Measurements from ENCODE around the gene FXYD2.

FXYD2 gene

DNA sequence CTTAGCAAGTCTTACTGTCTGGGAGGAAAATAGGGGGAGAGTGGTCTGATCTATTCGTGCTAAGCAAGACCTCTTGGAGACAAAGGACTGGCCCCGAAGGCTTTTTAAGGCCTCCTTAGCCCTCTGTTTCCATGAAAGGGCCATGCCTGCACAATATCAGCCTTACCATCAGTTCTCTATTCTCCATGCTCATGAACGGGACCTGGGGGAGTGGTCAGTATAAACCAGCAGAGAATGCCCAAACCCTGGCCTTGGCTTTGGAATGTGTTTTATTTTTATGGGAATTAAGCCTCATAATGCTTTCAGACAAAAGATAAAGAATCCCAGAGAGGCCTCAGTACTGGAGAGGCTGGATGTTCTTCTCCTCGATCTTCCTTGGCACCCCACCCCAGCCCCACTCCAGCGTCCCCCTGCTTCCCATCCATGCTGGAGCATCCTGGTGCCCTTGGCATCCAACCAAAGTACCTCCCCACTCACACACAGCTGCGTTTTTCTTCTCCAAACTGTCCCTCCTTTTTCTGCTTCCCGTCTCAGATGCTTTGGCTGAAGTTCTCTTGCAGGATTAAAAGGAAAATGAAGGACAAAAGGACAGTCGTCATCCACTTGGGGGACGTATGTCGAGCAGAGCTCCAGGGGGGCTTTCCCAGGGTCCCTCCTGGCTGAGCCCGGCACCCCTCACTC, 33.3 kb upstream of the FXYD2 start:
- DNase-seq (ENCODE audit: low read depth in 2 of 2): no peak

DNA sequence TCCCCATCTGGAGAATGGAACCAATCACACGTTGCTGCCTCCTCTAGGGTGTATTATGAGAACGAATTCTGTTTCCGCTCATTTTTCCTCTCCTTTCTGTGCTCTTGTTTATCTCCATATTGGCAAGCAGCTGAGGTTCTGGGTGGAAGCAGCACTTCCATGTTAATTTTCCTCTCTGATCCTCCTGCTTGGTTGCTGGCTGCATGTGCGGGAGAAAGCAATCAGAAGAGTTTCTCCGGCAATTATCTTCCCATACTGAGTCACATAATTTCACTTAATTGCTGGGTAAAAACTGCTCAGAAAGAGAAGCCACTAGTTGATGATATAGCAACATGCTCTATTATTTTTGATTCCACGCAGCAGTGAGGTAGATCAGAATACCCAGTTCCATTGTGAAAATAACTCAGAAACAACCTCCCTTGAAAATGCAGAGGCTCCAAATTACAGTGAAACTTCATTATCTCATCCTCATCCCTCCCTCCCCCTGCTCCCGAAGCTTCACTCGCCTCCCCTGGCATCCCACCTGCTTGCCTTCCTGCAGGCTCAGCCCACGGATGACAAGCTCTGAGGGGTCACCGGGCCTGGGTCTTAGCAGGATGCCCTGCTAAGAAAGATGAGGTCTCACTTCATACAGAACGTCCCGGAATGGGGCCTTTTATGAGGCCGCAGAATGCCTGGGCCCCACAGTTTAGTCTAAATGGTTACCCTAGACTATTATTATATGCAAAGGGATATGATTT, 31.5 kb upstream of the FXYD2 start:
- no peak for DNase-seq (ENCODE audit: low read depth in 2 of 2)

GRCh38 chr11:117855186-117855845, 30.8 kb upstream of the FXYD2 start:
- no peak for DNase-seq (ENCODE audit: low read depth in 2 of 2)

GRCh38 chr11:117852309-117852708, 27.8 kb upstream of the FXYD2 start:
- no peak for DNase-seq (ENCODE audit: low read depth in 2 of 2)

DNA sequence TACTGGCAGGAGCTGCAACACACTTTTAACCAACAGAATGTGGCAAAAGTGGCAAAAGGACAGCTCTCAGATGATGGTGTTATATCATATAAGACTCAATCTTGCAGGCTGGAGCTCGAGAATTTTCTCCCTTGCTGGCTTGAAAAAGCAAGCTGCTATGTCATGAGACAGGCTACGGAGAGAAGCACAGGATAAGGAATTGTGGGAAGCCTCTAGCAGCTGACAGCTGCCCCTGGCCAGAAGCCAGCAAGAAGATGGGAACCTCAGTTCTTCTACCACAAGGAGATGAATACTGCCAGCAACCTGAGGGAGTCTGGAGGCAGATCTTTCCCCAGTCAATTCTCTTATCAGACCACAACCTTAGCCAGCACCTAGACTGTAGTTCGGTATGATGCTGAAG, 27.3 kb upstream of the FXYD2 start:
- DNase-seq (ENCODE audit: low read depth in 2 of 2): no peak

GRCh38 chr11:117851106-117851505, 26.6 kb upstream of the FXYD2 start:
- no peak for DNase-seq (ENCODE audit: low read depth in 2 of 2)

GRCh38 chr11:117849781-117850414, 25.4 kb upstream of the FXYD2 start:
- DNase-seq (ENCODE audit: low read depth in 2 of 2): no peak

- DNase-seq (ENCODE audit: low read depth in 2 of 2): peak; percentile 80 to 85
These were observed 19.3 kb upstream of the FXYD2 start for GRCh38 chr11:117843666-117844484.

- DNase-seq (ENCODE audit: low read depth in 2 of 2): no peak
These were observed 17.8 kb upstream of the FXYD2 start for GRCh38 chr11:117842131-117842941.

DNA sequence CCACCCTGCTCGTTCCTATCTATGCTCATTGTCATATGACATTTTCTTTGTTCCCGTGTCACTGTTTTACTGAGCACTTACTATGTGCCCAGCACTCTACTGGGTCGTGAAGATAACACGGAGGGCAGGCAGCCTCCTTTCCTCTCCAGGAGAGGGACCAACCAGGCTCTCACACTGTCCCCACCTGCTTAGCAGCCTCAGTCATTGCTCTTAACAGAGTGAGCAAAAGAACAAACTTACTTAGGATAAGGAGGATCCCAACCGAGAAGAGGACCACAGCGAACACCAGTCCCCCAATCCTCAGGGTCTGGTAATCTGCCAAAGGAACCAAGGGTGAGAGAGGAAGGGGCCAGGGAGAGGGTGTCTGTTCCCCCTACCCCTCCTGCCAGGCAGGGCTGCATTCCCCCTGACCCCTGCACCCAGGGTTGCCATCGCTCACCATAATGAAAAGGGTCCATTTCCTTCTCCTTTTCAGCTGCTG, 17.0 kb upstream of the FXYD2 start:
- no peak for DNase-seq (ENCODE audit: low read depth in 2 of 2)

DNA sequence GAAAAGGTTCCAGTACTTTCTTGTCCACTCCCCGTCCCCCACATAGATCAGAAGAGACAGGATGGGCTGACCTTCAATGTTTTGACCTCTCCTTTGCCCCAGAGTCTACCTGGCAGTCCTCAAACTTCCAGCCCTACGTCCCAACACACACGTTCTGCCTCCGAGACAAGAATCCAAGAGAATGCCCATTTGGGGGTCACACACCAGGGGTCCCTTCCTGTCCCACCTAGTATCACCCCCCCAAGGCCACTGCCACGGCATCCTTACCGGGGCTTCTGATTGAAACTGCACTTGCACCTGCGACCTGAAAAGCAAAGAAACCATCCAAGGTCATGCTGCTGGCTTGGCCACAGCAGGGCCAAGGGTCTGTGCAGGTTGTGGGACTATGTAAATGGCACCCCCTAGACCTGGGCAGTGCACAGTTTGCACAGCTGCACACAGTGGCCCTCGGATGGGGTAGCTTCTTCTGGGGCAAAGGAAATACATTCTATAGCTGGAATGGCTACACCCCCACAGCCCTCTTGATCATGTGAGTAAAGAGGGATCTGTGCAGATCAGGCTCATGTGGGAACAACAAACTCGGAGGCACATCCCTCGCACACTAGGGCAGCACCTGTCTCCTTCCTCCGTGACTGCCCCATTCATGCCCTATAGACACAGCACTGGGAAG, 16.5 kb upstream of the FXYD2 start:
- DNase-seq (ENCODE audit: low read depth in 2 of 2): no peak

DNA sequence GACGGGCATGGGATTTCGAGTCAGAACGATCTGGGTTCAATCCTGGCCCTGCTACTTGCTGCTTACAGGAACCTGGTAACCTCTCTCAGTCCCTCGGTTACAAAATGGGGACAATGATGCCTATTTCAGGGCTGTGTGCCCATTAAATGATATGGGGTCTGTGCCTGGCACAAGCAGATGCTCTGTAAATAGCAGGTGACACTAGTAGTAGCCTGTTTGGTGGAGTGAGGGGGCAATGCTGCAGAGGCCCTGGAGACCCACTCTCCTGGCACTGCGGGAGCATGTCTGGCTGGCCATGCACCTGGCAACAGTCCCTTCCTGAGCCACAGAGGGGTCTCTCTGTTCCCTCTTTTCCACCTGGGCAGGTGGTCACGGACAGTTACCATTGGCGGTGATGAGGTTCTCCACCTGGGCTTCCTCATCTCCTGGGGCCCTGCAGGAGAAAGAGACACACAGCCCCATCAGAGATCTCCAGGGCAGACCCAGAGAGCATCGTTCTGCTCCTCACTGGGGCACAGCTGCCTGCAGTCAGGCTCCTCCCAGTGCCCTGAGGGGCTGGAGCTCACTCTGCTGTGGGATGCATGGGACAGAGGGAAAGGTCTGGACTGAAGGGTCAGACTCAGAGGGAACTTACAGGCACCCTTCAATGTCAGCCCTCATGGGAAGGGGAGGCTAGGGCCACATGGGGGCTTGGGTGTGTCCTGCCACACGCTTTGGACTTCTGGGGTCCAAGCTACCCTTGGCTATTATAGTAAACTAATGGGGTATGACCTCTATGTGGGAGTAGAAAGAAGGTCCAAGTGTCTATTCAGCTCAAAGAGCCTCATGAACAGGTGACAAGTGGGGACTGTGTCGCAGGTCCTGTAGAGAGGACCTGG, 15.6 kb upstream of the FXYD2 start:
- no peak for DNase-seq (ENCODE audit: low read depth in 2 of 2)

GRCh38 chr11:117839380-117839881, 14.9 kb upstream of the FXYD2 start:
- DNase-seq (ENCODE audit: low read depth in 2 of 2): no peak

DNA sequence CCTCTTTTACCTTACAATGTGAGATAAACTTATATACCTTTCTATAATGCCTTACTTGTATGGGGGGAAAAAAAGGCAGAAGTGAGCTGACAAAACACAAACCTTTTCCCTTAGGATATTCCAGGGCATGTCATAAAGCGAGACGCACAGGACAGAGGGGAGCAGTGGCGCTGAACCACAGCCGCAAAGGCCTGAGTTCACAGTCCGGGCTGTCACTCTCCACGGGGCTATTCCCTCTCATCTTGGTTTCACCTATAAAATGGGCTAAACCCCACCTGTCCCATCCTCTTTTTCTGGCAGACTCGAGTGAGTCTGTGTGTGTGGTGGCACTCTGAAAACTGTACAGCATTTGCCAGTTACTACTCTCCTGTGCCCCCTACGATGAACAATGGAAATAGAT, 14.4 kb upstream of the FXYD2 start:
- no peak for DNase-seq (ENCODE audit: low read depth in 2 of 2)

- no peak for DNase-seq (ENCODE audit: low read depth in 2 of 2)
These were observed 13.2 kb upstream of the FXYD2 start for GRCh38 chr11:117837791-117838190.

DNA sequence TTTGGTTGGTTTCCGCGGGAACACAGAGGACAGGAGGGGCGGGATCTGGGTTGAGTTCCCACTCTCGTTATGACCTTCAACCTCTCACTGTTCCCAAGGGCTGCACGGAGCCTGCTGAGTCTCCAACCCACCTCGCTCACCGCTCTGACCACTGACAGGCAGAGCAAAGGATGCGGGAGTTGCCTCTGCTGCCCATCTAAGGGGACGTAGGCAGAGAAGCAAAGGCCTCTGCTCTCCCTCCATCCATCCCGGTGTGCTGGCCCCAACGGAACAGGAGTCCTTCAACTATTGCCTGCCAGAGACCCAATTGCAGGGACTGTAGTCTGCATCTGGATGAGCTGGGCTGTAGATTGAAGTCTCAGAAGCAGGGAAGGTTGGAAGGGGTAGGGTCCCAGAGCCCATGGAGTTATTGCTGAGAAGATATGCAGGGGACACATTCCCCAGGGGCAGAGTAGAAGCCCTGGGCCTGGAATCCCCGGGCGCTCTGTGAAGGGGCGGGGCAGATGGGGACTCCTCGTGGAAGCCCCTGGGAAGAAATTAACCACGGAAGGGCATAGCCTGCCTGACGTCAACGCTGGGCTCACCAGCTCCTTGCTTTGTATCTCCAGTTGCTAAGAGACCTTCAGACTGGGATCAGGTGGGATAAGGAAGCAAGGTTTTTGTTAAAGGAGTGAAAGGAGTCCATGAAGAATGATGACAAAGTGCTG, 12.7 kb upstream of the FXYD2 start:
- DNase-seq (ENCODE audit: low read depth in 2 of 2): no peak

- no peak for DNase-seq (ENCODE audit: low read depth in 2 of 2)
These were observed 11.8 kb upstream of the FXYD2 start for GRCh38 chr11:117836077-117836960.

Measured in stimulated activated CD4-positive, alpha-beta T cell treated with anti-CD3 and anti-CD28 coated beads, Interleukin-1b, Interleukin-23, amount 100 ng/mL, for 4 hours (primary cell).